Heart right ventricle (tissue), 16 donors: Measurements from ENCODE around the gene MAP7D2. TPM values are rescaled to one million over a fixed set of nuclear protein-coding genes. Genes with fewer than 3 reads are reported as not detected.

Experiments
- ATAC-seq, 8 donors: fragments of 200-7000 bp; cut with Tn5 transposase; one replicate each; pipeline ENCODE4 v1.9.1; 2020; ENCODE audit warnings: mild to moderate bottlenecking in 8 of 8, moderate library complexity in 8 of 8, moderate number of reproducible peaks in 1 of 8
- DNase-seq, 2 donors: peaks; one replicate each; pipeline ENCODE4 v3.0.0-alpha.2; 2020
- H3K27ac ChIP-seq, 10 donors: fragments of 200-600 bp; sonication (generic) in 2 of 10; one replicate each; pipeline versions ENCODE4 v1.5.0 to v1.8.0; 2020 to 2022; ENCODE audit warnings: mild to moderate bottlenecking in 3 of 10
- H3K27me3 ChIP-seq, 7 donors: fragments of 200-600 bp; one replicate each; pipeline ENCODE4 v1.8.0; 2021 to 2022; ENCODE audit warnings: mild to moderate bottlenecking in 2 of 7
- H3K36me3 ChIP-seq, 9 donors: fragments of 200-600 bp; sonication (generic) in 1 of 9; one replicate each; pipeline versions ENCODE4 v1.5.0 to v1.8.0; 2020 to 2022; ENCODE audit warnings: mild to moderate bottlenecking in 2 of 9
- H3K4me1 ChIP-seq, 9 donors: fragments of 200-600 bp; sonication (generic) in 1 of 9; one replicate each; pipeline versions ENCODE4 v1.5.0 to v1.8.0; 2020 to 2022; ENCODE audit warnings: mild to moderate bottlenecking in 4 of 9
- H3K4me3 ChIP-seq, 10 donors: fragments of 200-600 bp; sonication (generic) in 2 of 10; one replicate each; pipeline versions ENCODE4 v1.5.0 to v1.8.0; 2020 to 2022; ENCODE audit warnings: mild to moderate bottlenecking in 7 of 10, moderate library complexity in 2 of 10
- H3K9me3 ChIP-seq, 11 donors: fragments of 200-600 bp in 10 of 11; sonication (generic) in 2 of 11; one replicate each; pipeline versions ENCODE4 v1.5.0 to v1.8.0; 2013 to 2022; ENCODE audit warnings: mild to moderate bottlenecking in 2 of 11, control low read depth in 1 of 11, moderate library complexity in 1 of 11
- CTCF ChIP-seq, 9 donors: fragments of 200-600 bp; sonication (generic) in 2 of 9; IDR thresholded peaks; one replicate each; pipeline versions ENCODE4 v1.5.0 to v1.8.0; 2021 to 2022; ENCODE audit warnings: antibody characterized with exemption in 9 of 9, mild to moderate bottlenecking in 5 of 9, moderate library complexity in 1 of 9
- WGBS, 2 donors: extraction: QIAGEN DNeasy Blood & Tissue Kit; methylation state at CpG; one replicate each; pipeline ENCODE4 v1.1.7; 2013; ENCODE audit warnings: inconsistent platforms in 1 of 2; 5-methylcytosine and 5-hydroxymethylcytosine counted together
- intact Hi-C, 10 donors: fragments of 100-400 bp; cut with DNase I; formaldehyde crosslinking; loops; one replicate each; pipeline versions ENCODE4 v1.11.1 to v1.14.2; 2022
- microRNA-seq, 2 donors: library from miRNA; unstranded; fragments of <30 nt; microRNA quantifications; one replicate each; pipeline ENCODE4 v1.2.0, GENCODE V29; 2021
- polyA plus RNA-seq, 2 donors: library from polyadenylated mRNA; stranded (reverse); fragments of 200-250 nt; gene quantifications; one replicate each; pipeline ENCODE4 v1.2.3, GENCODE V29; 2013
- total RNA-seq, 10 donors: library from RNA; stranded (reverse); fragmentation: NEBNext Ultra II Directional in 3 of 10; extraction: Animal tissue kit (Norgen Biotek cat#: 25700) in 3 of 10; gene quantifications; one replicate each; pipeline versions ENCODE4 v1.2.1 to v1.2.4, GENCODE V29; 2021 to 2023
- donor health status: Arrhythmogenic right ventricular cardiomyopathy.
- donor health status: ischemic (EF 13 %, LVEDD 7.1; RV severe dilation, severe dysfunction).
- donor health status: healthy with polysubstance abuse.
- donor health status: DM: no; HTN: yes; CAD: no.
- donor health status: DM: no; HTN: no; CAD: no.
- donor health status: ischemic (EF 25% LVEDD 6.9; RV normal size, moderate dysfunction).
- donor health status: ischemic (EF 25% LVEDD 5.7; RV mildly dilated, moderate dysfunction).
- donor health status: healthy.
- donor health status: DM: yes; HTN: yes; CAD: no.
- donor health status: Ischemic cardiomyopathy.
- donor health status: ischemic (EF 35%, LVEDD 5.7; RV mildly dilated, moderate dysfunction).
- donor health status: nonischemic (EF 11% LVEDD 7.7; RV severe dilation, severe dysfunction).
- donor health status: DM: yes; HTN: yes; CAD: no.
- donor health status: PGD.
- donor health status: ischemic (EF 29% LVEDD 5.4; RV normal size, mild dysfunction).
- donor health status: nonischemic (EF 23%, LVEDD 6.1; RV moderate dilation, normal function).

Gene MAP7D2
- total and polyA plus RNA-seq, 12 donors = 0.03 to 0.82 (median 0.38) TPM

GRCh38 chrX:19960913-19961312 lies 155.8 kb downstream of the MAP7D2 start:
- intact Hi-C loops = no loop called here
- Histone ChIP-seq H3K4me1 (peaks cover 0 to 19% (median 6%) of the 10 kb centered on the region in 9 donors), H3K27ac (no peak overlapping the region), H3K4me3 (no peak overlapping the region), H3K27me3 (peaks cover 0 to 10% (median 0%) of the 10 kb centered on the region in 7 donors), H3K36me3 (peaks cover 0 to 33% (median 2%) of the 10 kb centered on the region in 9 donors), H3K9me3 (no peaks in the 10 kb centered on the region)
- WGBS, 2 donors = 73 to 82% methylated on average over 1 of the region's 1 CpG
- ATAC-seq (no peak), DNase-seq (no peak)
- no peak for TF ChIP-seq CTCF (IDR thresholded peaks at IDR 0.05)

- no peak overlapping the region for H3K4me3 ChIP-seq
- H3K27ac ChIP-seq = no peak overlapping the region
- no peak for ATAC-seq
- H3K36me3 ChIP-seq = peaks cover 0 to 21% (median 0%) of the 10 kb centered on the region in 9 donors
- H3K4me1 ChIP-seq = peaks cover 0 to 32% (median 6%) of the 10 kb centered on the region in 9 donors
- 72 to 79% methylated on average over 6 of the region's 6 CpGs for WGBS, 2 donors
- H3K27me3 ChIP-seq = peaks cover 0 to 21% (median 0%) of the 10 kb centered on the region in 7 donors
- intact Hi-C loops = no loop called here
- no peak for TF ChIP-seq CTCF (IDR thresholded peaks at IDR 0.05)
- DNase-seq = no peak
- H3K9me3 ChIP-seq = no peaks in the 10 kb centered on the region
These were observed 157.9 kb downstream of the MAP7D2 start for GRCh38 chrX:19958552-19959486.

GRCh38 chrX:19956923-19957322 lies 159.8 kb downstream of the MAP7D2 start:
- DNase-seq = peak; percentile 4 to 11
- Histone ChIP-seq H3K27ac (peak overlapping the region in 3 of 10 donors; percentile 16 to 65 (median 39)), H3K4me1 (peaks cover 0 to 32% (median 6%) of the 10 kb centered on the region in 9 donors), H3K27me3 (peaks cover 0 to 22% (median 0%) of the 10 kb centered on the region in 7 donors), H3K36me3 (peaks cover 0 to 20% (median 0%) of the 10 kb centered on the region in 9 donors), H3K4me3 (no peak overlapping the region), H3K9me3 (no peaks in the 10 kb centered on the region)
- peak in 2 of 8 donors; percentile 51 to 64 for ATAC-seq
- intact Hi-C loops = no loop called here
- no peak for TF ChIP-seq CTCF (IDR thresholded peaks at IDR 0.05)
- 22 to 47% methylated on average over 6 of the region's 6 CpGs for WGBS, 2 donors

Small RNAs within 50 kb of the gene (microRNA-seq; reads per million reads assigned to microRNA genes)
- 82.8 to 102 reads per million in 2 donors for gene MIR23C

Other genes starting within 250 kb of the MAP7D2 start
- 10 to 100 TPM; 18.1 to 59.7 (median 36.7) TPM for gene SH3KBP1, start 229.3 kb downstream of the MAP7D2 start, total RNA-seq
- 10 to 100 TPM in 1 of 2 donors, 1 to 10 TPM in 1; 8.1 to 16.7 TPM for gene SH3KBP1, start 229.3 kb downstream of the MAP7D2 start, polyA plus RNA-seq
- gene BCLAF3, start 125.8 kb downstream of the MAP7D2 start, total RNA-seq = 10 to 100 TPM in 2 of 10 donors, 1 to 10 TPM in 8; 5.5 to 10.2 (median 8.7) TPM
- 1 to 10 TPM; 1.2 to 8.7 TPM for gene BCLAF3, start 125.8 kb downstream of the MAP7D2 start, polyA plus RNA-seq
- gene EIF1AX, start 24.9 kb upstream of the MAP7D2 start, total RNA-seq = 100 to 1,000 TPM in 1 of 10 donors, 10 to 100 TPM in 9; 46.0 to 107 (median 59.0) TPM
- 10 to 100 TPM; 17.8 to 59.8 TPM for gene EIF1AX, start 24.9 kb upstream of the MAP7D2 start, polyA plus RNA-seq
- gene RPS6KA3, start 150.0 kb upstream of the MAP7D2 start, total RNA-seq = 10 to 100 TPM; 22.4 to 42.5 (median 35.1) TPM
- gene RPS6KA3, start 150.0 kb upstream of the MAP7D2 start, polyA plus RNA-seq = 10 to 100 TPM in 1 of 2 donors, 1 to 10 TPM in 1; 6.7 to 14.8 TPM